Nephron (organoid): ENCODE measurements around the gene HDAC8.

Experiments used
- H3K27ac Mint-ChIP-seq, 3 experiments: 2 replicates each; pipeline ENCODE4 v1.8.0; 2020; ENCODE audit warnings: mixed read lengths in 3 of 3, mild to moderate bottlenecking in 2 of 3, moderate library complexity in 1 of 3
- H3K27me3 Mint-ChIP-seq: 2 replicates; pipeline ENCODE4 v1.8.0; 2021; ENCODE audit warnings: low read depth, mild to moderate bottlenecking, moderate library complexity, mixed read lengths
- H3K36me3 Mint-ChIP-seq: 2 replicates; pipeline ENCODE4 v1.8.0; 2020; ENCODE audit warnings: low read depth, mixed read lengths
- H3K4me1 Mint-ChIP-seq: 2 replicates; pipeline ENCODE4 v1.8.0; 2020; ENCODE audit warnings: mixed read lengths
- H3K4me3 Mint-ChIP-seq, 3 experiments: 2 replicates each; pipeline ENCODE4 v1.8.0; 2020; ENCODE audit warnings: mild to moderate bottlenecking in 3 of 3, mixed read lengths in 3 of 3, moderate library complexity in 2 of 3
- H3K9me3 Mint-ChIP-seq: 2 replicates; pipeline ENCODE4 v1.8.0; 2020; ENCODE audit warnings: mixed read lengths
- CTCF ChIP-seq, 3 experiments: fragments of 200-600 bp; sonication (generic); IDR thresholded peaks; one replicate each; pipeline ENCODE4 v1.5.0; 2021; ENCODE audit warnings: antibody characterized with exemption in 3 of 3; ENCODE audit not compliant: unreplicated experiment in 3 of 3

The HDAC8 gene

GRCh38 chrX:72294497-72294896, 278.1 kb downstream of the HDAC8 start:
- Mint-ChIP-seq H3K27ac (no peak overlapping the region), H3K4me1 (no peaks in the 10 kb centered on the region), H3K9me3 (peaks cover 19% of the 10 kb centered on the region), H3K36me3 (peaks cover 3% of the 10 kb centered on the region), H3K4me3 (no peak overlapping the region), H3K27me3 (peaks cover 14% of the 10 kb centered on the region)
- peak in 1 of 3 experiments; percentile 30 for TF ChIP-seq CTCF (IDR thresholded peaks at IDR 0.05; ENCODE audit: unreplicated experiment in 3 of 3)

GRCh38 chrX:72282302-72282701, 290.3 kb downstream of the HDAC8 start:
- Mint-ChIP-seq H3K27ac (no peak overlapping the region), H3K36me3 (no peaks in the 10 kb centered on the region), H3K9me3 (no peaks in the 10 kb centered on the region), H3K4me3 (no peak overlapping the region), H3K27me3 (peaks cover 5% of the 10 kb centered on the region), H3K4me1 (peaks cover 13% of the 10 kb centered on the region)
- TF ChIP-seq CTCF (IDR thresholded peaks at IDR 0.05; ENCODE audit: unreplicated experiment in 3 of 3), result no peak

- Mint-ChIP-seq H3K27me3 (peaks cover 5% of the 10 kb centered on the region), H3K27ac (peak overlapping the region; percentile 5 to 26 (median 6)), H3K4me1 (peaks cover 19% of the 10 kb centered on the region), H3K4me3 (peak overlapping the region in 2 of 3 experiments; percentile 2 to 22), H3K9me3 (no peaks in the 10 kb centered on the region), H3K36me3 (peaks cover 6% of the 10 kb centered on the region)
- TF ChIP-seq CTCF (IDR thresholded peaks at IDR 0.05; ENCODE audit: unreplicated experiment in 3 of 3), result no peak
These were observed 292.3 kb downstream of the HDAC8 start for GRCh38 chrX:72280321-72280845.
